HepG2 (cell line): ENCODE results near the gene ADAM8. TPM values are rescaled to one million over a fixed set of nuclear protein-coding genes. Genes with fewer than 3 reads are reported as not detected.
"Not testable (repeated sequence)": the region's sequence is repeated elsewhere in the genome, so short reads cannot be mapped to it uniquely, and the experiment has no call there.

Experiments used
- ATAC-seq: fragments of 200-7000 bp; cut with Tn5 transposase; 3 replicates; pipeline ENCODE4 v1.9.1; 2020; ENCODE audit warnings: mild to moderate bottlenecking, moderate library complexity
- BruUV-seq: library from RNA; stranded (reverse); fragments of 400-500 nt; replicated peaks from 2 replicates; lab custom pipeline; 2021; lab: Mats Ljungman, UMichigan
- CTCF ChIA-PET: fragments of 300-600 bp; formaldehyde crosslinking; extraction: SDS; loops from one replicate; lab custom pipeline; 2021; ENCODE audit warnings: low total read pairs, inconsistent platforms, low intra/inter-chr PET ratio; lab: Yijun Ruan, JAX
- POLR2A ChIA-PET: fragments of 350-600 bp; sonication (Branson Sonifier 250); formaldehyde crosslinking; loops from one replicate; lab custom pipeline; 2020; ENCODE audit warnings: antibody characterized with exemption, inconsistent platforms; lab: Yijun Ruan, JAX
- DNase-seq: peaks from one replicate; pipeline ENCODE4 v3.0.0-alpha.2; 2015; ENCODE audit warnings: low spot score
- FAIRE-seq: peaks from 3 replicates; lab custom pipeline; 2011; peaks lifted over from hg19 to GRCh38; lab: Jason Lieb, UNC
- H2AFZ ChIP-seq: one replicate; pipeline ENCODE4 v1.6.1; 2011; ENCODE audit warnings: low read length, inconsistent platforms
- H3K27ac ChIP-seq: fragments of 300-600 bp; 3 replicates; pipeline ENCODE4 v1.8.0; 2011; ENCODE audit warnings: mixed run types, mild to moderate bottlenecking, mixed read lengths, low read length, inconsistent platforms; ENCODE audit not compliant: insufficient read depth; ENCODE audit errors: extremely low read length
- H3K27me3 ChIP-seq, 2 experiments: fragments of 200-600 bp in 1 of 2; 2 replicates in 1 of 2; 3 replicates in 1 of 2; pipeline versions ENCODE4 v1.6.0 to v1.8.0; 2011; ENCODE audit warnings: low read length in 2 of 2, mild to moderate bottlenecking in 2 of 2, moderate library complexity in 2 of 2, inconsistent platforms in 1 of 2; ENCODE audit not compliant: insufficient read depth in 2 of 2, control insufficient read depth in 1 of 2
- H3K36me3 ChIP-seq, 2 experiments: fragments of 200-600 bp in 1 of 2; replicated peaks in 1 of 2; 2 replicates in 1 of 2; 3 replicates in 1 of 2; pipeline versions ENCODE4 v1.5.1 to v1.8.0; 2011; ENCODE audit warnings: low read length in 2 of 2, inconsistent platforms in 1 of 2; ENCODE audit not compliant: insufficient read depth in 2 of 2, control insufficient read depth in 1 of 2
- H3K4me1 ChIP-seq: 2 replicates; pipeline ENCODE4 v1.5.1; 2012; ENCODE audit warnings: low read length, inconsistent platforms; ENCODE audit not compliant: insufficient read depth
- H3K4me2 ChIP-seq: 2 replicates; pipeline ENCODE4 v1.6.0; 2011; ENCODE audit warnings: low read depth, low read length, inconsistent platforms
- H3K4me3 ChIP-seq, 3 experiments: fragments of 200-600 bp in 1 of 3; sonication (generic), shearing (Covaris generic) in 1 of 3; replicated peaks in 1 of 3; 2 replicates each; pipeline ENCODE4 v1.5.1; 2011 to 2016; ENCODE audit warnings: low read length in 3 of 3, inconsistent platforms in 2 of 3, low read depth in 2 of 3, mild to moderate bottlenecking in 2 of 3, control low read depth in 1 of 3, mixed read lengths in 1 of 3; ENCODE audit not compliant: insufficient read depth in 1 of 3
- H3K79me2 ChIP-seq: one replicate; pipeline ENCODE4 v1.6.1; 2011; ENCODE audit warnings: low read length, inconsistent platforms; ENCODE audit not compliant: insufficient read depth
- H3K9ac ChIP-seq: 2 replicates; pipeline ENCODE4 v1.6.0; 2011; ENCODE audit warnings: mild to moderate bottlenecking, low read depth, low read length, inconsistent platforms; ENCODE audit not compliant: insufficient read depth
- H3K9me3 ChIP-seq: 2 replicates; pipeline ENCODE4 v1.5.1; 2012; ENCODE audit warnings: mild to moderate bottlenecking, low read length
- H4K20me1 ChIP-seq: 2 replicates; pipeline ENCODE4 v1.6.0; 2011; ENCODE audit warnings: inconsistent platforms, mild to moderate bottlenecking, low read length, moderate library complexity; ENCODE audit not compliant: insufficient read depth
- ATF6 ChIP-seq: sonication (generic); formaldehyde crosslinking; conservative IDR thresholded peaks from 2 replicates; pipeline ENCODE4 v1.4.0; 2020; ENCODE audit warnings: missing genetic modification reagents
- HMG20B ChIP-seq: conservative IDR thresholded peaks from 2 replicates; pipeline ENCODE4 v1.6.1; 2016; ENCODE audit warnings: missing genetic modification reagents, missing compliant biosample characterization
- IRF1 ChIP-seq: sonication (generic); formaldehyde crosslinking; IDR thresholded peaks from 2 replicates; pipeline ENCODE4 v1.4.0; 2020; ENCODE audit warnings: low read depth, mild to moderate bottlenecking, missing genetic modification reagents
- ISL2 ChIP-seq: sonication (generic); formaldehyde crosslinking; IDR thresholded peaks from 2 replicates; pipeline ENCODE4 v1.5.0; 2020; ENCODE audit warnings: missing genetic modification reagents
- MAFK ChIP-seq, 2 experiments: IDR thresholded peaks in 1 of 2; conservative IDR thresholded peaks in 1 of 2; 2 replicates each; pipeline ENCODE4 v1.6.1; 2011; ENCODE audit warnings: improper control_type of control experiment in 2 of 2, low read length in 2 of 2
- MTA1 ChIP-seq: sonication (generic); formaldehyde crosslinking; IDR thresholded peaks from 2 replicates; pipeline ENCODE4 v1.4.0; 2020; ENCODE audit warnings: missing genetic modification reagents, mild to moderate bottlenecking, borderline replicate concordance
- WGBS: methylation state at CpG from one replicate; pipeline ENCODE4 v1.1.6; 2017; ENCODE audit warnings: low lambda C conversion rate; 5-methylcytosine and 5-hydroxymethylcytosine counted together
- in situ Hi-C: cut with HindIII; loops from 2 replicates; pipeline ENCODE4 v1.10.0; 2017; ENCODE audit warnings: low pct_unique_long_range_greater_than_20kb; ENCODE audit not compliant: extremely low pct_ligation_motif_present
- intact Hi-C: fragments of 100-400 bp; cut with micrococcal nuclease; formaldehyde crosslinking; loops from one replicate; pipeline ENCODE4 v1.10.0; 2022; ENCODE audit not compliant: unreplicated experiment
- polyA plus RNA-seq, 8 experiments: library from polyadenylated mRNA; depleted of rRNA in 3 of 8; stranded (reverse) in 7 of 8; unstranded in 1 of 8; fragments of >200 nt; fragmentation: Illumina TruSeq in 4 of 8; extraction: Trizol in 4 of 8; gene quantifications; 2 replicates each; pipeline versions ENCODE4 v1.2.1 to v1.2.3, GENCODE V29; 2011 to 2016; ENCODE audit warnings: low read depth in 4 of 8, missing spikeins in 1 of 8, mixed read lengths in 1 of 8; ENCODE audit not compliant: insufficient read depth in 1 of 8
- total RNA-seq, 5 experiments: library from RNA; depleted of rRNA; stranded (reverse); fragments of >200 nt; fragmentation: Illumina TruSeq; extraction: Trizol; gene quantifications; 2 replicates each; pipeline ENCODE4 v1.2.3, GENCODE V29; 2016; ENCODE audit warnings: low read depth in 1 of 5

ADAM8 gene
- total and polyA plus RNA-seq, 2 of the 13 experiments (the other 11 are each of a cell fraction or from before 2014, with no cell fraction given), result 0.24 to 0.93 TPM

GRCh38 chr10:133224076-133224475 is 52.6 kb downstream of the ADAM8 start (continued):
- TF ChIP-seq IRF1 (no peak), ATF6 (CRISPR knock-in tag) (no peak), HMG20B (CRISPR knock-in tag) (no peak), MTA1 (no peak), ISL2 (CRISPR knock-in tag) (no peak)

GRCh38 chr10:133221756-133222155 is 54.9 kb downstream of the ADAM8 start:
- H4K20me1 ChIP-seq, H3K4me1 ChIP-seq: not testable (repeated sequence)

More at GRCh38 chr10:133221756-133222155, 54.9 kb downstream of the ADAM8 start:
- H3K79me2 ChIP-seq, POLR2A ChIA-PET, H3K36me3 ChIP-seq, BruUV-seq, DNase-seq, H2AFZ ChIP-seq, in situ Hi-C loops, H3K9me3 ChIP-seq, H3K9ac ChIP-seq, CTCF ChIA-PET, H3K27ac ChIP-seq, H3K4me2 ChIP-seq, ATAC-seq, intact Hi-C loops, H3K4me3 ChIP-seq, FAIRE-seq: not testable (repeated sequence)
- 16% methylated on average over 10 of the region's 22 CpGs for WGBS
- H3K27me3 ChIP-seq, result peaks cover 16 to 59% of the 10 kb centered on the region in 2 experiments
- TF ChIP-seq MAFK (conservative IDR thresholded peaks at IDR 0.05 in 1 of 2, IDR thresholded peaks at IDR 0.05 in 1 of 2; ENCODE audit: low read length in 2 of 2), result peak in 1 of 2 experiments; percentile 40; a peak in 1 of 4 replicates
